Epithelial cell of esophagus (primary cell): ENCODE data around the gene MRPL10.
A peak's percentile ranks its signal among the peaks of the same experiment; 100 is the strongest.

Source experiments
- DNase-seq: peaks from one replicate; pipeline ENCODE4 v3.0.0; 2010; ENCODE audit warnings: low read depth
- H3K4me3 ChIP-seq: 2 replicates; pipeline ENCODE4 v1.5.1; 2011; ENCODE audit warnings: mild to moderate bottlenecking, low read length, control low read depth
- TF ChIP-seq, protein P1 (sequence below): IDR thresholded peaks from 2 replicates; pipeline ENCODE4 v1.5.1; 2011; ENCODE audit warnings: low read depth, mild to moderate bottlenecking, low read length, control low read depth, inconsistent platforms; ENCODE audit not compliant: insufficient read depth; ENCODE audit errors: missing control alignments

The MRPL10 gene

DNA sequence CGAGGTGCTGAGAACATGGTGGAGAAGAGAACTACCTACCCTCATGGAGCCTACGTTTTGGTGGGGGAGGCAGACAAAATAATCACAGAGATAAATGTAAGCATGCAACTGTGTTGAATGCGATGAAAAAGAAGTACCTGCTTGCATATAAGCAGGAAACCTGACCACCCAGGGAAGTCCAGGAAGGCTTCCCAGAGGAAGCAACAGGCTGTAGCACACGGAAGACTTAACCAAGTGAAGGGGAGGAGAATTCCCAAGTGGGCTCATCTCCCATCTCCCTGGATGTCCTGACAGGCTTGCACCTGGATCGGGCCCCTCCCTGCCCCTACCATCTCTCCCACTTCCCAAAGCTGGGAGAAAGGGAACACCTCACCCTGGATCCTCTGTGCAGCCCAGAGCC is 7.7 kb upstream of the MRPL10 start:
- DNase-seq: no peak
- TF ChIP-seq, protein P1, sequence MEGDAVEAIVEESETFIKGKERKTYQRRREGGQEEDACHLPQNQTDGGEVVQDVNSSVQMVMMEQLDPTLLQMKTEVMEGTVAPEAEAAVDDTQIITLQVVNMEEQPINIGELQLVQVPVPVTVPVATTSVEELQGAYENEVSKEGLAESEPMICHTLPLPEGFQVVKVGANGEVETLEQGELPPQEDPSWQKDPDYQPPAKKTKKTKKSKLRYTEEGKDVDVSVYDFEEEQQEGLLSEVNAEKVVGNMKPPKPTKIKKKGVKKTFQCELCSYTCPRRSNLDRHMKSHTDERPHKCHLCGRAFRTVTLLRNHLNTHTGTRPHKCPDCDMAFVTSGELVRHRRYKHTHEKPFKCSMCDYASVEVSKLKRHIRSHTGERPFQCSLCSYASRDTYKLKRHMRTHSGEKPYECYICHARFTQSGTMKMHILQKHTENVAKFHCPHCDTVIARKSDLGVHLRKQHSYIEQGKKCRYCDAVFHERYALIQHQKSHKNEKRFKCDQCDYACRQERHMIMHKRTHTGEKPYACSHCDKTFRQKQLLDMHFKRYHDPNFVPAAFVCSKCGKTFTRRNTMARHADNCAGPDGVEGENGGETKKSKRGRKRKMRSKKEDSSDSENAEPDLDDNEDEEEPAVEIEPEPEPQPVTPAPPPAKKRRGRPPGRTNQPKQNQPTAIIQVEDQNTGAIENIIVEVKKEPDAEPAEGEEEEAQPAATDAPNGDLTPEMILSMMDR: no peak
- H3K4me3 ChIP-seq: no peak overlapping the region

DNA sequence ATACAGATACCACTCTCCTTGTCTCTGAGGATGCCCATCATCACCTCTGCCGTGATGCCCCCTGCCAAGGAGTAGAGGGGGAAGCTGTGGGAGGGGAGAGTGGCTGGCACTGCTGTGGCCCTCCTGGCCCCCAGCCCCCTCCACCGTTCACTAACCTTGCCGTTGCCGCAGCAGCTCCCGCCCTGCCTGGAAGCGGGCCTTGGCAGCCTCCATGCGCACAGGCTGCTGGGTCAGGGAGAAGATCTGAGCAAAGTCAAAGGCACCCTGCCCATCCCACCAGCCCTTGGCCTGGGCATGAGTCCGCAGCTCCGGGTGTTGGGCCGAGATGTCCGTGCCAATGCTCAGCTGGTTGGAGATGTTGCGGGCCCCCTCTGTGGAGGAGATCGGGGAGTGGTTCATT is 7.3 kb upstream of the MRPL10 start:
- DNase-seq: no peak
- H3K4me3 ChIP-seq: no peak overlapping the region
- TF ChIP-seq, protein P1: no peak

DNA sequence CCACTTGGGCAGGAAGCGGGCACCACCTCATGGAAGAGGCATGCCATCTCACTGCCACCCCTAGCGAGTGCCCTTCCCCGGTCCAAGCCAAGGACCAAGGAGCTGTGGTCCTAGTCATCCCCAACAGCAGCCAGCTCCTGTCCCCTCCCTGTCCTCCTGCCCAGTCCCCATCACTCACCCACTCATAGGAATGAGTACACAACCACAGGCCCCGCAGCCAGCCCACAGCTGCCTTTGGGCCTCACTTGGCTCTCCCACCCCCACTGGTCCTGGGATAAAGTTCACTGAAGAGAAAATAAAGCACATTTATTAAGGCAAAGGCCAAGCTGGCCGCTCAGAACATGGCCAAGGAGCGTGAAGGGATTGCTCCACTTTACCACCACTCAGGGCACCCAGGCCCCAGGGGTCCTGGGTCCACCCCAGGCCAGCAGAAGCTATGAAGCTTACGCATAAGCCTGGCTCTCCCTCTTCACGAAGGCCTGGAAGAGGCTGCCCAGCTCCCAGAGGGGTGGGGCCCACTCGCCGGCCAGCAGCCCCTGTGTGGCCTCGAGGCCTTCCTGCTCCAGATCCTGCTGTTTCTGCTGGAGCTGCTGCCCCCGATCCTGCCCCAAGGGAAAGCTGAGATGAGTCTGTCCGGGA is 6.2 kb upstream of the MRPL10 start:
- TF ChIP-seq, protein P1: no peak
- no peak overlapping the region for H3K4me3 ChIP-seq
- DNase-seq: no peak

DNA sequence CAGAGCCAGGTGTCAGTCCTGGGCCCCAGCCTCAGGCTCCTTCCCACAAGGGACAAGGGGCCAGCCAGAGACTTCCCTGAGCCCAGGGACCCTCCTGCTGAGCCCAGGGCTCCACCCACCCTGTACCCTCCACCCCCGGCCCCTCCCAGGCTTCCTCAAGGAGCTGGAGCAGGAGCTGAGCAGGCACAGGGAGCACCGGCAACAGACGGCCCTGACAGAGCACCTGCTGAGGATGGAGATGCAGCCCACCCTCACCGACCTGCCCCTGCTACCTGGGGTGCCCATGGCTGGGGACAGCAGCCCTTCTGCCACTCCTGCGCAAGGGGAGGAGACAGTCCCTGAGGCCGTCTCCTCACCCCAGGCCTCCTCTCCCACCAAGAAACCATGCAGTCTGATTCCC is 5.3 kb upstream of the MRPL10 start:
- DNase-seq: no peak
- no peak overlapping the region for H3K4me3 ChIP-seq
- TF ChIP-seq, protein P1: no peak

DNA sequence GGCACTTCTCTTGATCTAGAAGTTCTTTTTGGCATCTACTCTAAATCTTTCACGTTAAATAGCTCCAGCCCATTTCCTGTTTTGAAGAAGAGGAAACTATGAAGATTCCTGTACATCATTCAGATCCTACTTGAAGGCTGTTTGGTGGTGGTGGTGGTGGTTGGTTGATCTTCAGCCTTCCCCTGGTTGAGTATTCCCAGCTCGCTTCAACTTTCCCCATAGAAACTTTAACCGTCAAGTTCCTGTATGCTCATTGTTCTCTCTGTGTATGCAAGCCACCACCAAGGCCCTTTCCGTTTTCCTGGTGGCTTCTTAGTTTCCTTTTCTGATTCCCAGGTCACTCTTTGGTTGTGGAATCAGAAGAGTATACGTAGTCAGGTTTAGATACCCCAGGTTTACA is 3.4 kb upstream of the MRPL10 start:
- TF ChIP-seq, protein P1: no peak
- no peak overlapping the region for H3K4me3 ChIP-seq
- no peak for DNase-seq

DNA sequence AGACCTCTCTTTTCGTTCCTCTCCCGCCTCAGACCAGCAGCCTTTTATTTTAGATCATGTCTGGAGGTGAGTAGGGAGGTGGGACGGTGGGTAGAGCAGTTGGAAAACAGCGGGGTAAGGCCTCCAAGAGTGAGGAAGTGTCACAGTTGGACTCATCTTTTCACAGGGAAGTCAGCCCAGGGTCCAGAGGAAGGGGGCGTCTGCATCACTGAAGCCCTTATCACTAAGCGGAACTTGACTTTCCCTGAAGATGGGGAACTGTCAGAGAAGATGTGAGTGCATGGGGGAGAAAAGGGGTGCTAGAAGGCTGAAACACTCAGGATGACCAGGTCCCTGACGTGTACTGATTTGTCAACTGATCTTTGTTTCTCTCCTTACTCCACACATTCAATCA is 590 bp upstream of the MRPL10 start:
- peak overlapping the region; percentile 68 for H3K4me3 ChIP-seq
- TF ChIP-seq, protein P1: no peak
- no peak for DNase-seq

DNA sequence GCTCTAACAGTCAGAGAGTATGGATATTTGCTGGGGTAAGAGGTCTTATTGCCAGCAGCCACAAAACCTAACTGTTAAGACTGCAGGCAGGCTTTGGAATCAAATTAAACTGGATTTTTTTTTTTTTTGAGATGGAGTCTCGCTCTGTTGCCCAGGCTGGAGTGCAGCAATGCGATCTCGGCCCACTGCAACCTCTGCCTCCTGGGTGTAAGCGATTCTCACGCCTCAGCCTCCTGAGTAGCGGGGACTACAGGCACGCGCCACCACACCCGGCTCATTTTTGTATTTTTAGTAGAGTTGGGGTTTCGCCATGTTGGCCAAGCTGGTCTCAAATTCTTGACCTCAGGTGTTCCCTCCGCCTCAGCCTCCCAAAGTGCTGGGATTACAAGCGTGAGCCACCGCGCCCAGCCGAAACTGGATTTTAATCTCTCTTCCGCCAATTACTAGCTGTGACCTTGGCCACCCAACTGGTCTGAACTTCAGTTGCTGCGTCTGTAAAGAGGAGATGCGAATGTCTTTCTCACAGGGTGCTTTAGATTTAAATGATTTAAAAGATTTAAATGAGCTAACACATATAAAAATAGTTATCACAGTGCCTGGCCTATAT is 842 bp downstream of the MRPL10 start:
- peak overlapping the region; percentile 68 for H3K4me3 ChIP-seq
- no peak for DNase-seq
- TF ChIP-seq, protein P1: no peak
